IMR-90 (cell line): ENCODE results near the gene TCF12. TPM values are rescaled to one million over a fixed set of nuclear protein-coding genes. Genes with fewer than 3 reads are reported as not detected.

ENCODE experiments used
- ATAC-seq: fragments of 200-7000 bp; cut with Tn5 transposase; 2 replicates; pipeline ENCODE4 v1.9.1; 2020; ENCODE audit warnings: low read depth, mild to moderate bottlenecking, moderate library complexity
- BruUV-seq: library from RNA; stranded (reverse); fragments of 400-500 nt; replicated peaks from 2 replicates; lab custom pipeline; 2021; lab: Mats Ljungman, UMichigan
- CTCF ChIA-PET: fragments of 300-600 bp; formaldehyde crosslinking; extraction: SDS; loops from one replicate; lab custom pipeline; 2021; ENCODE audit warnings: antibody characterized with exemption; lab: Yijun Ruan, JAX
- POLR2A ChIA-PET: fragments of 300-600 bp; sonication (Branson Sonifier 250); formaldehyde crosslinking; loops from one replicate; lab custom pipeline; 2022; ENCODE audit warnings: antibody characterized with exemption; ENCODE audit not compliant: unreplicated experiment; lab: Charles Lee
- DNase-seq: peaks from one replicate; pipeline ENCODE4 v3.0.0; 2013
- H2AFZ ChIP-seq: replicated peaks from 2 replicates; pipeline ENCODE3; 2013; ENCODE audit warnings: low read length, mild to moderate bottlenecking; ENCODE audit not compliant: poor library complexity
- H2AK5ac ChIP-seq: 2 replicates; pipeline ENCODE4 v1.6.1; 2013; ENCODE audit warnings: low read depth, low read length, inconsistent platforms
- H2AK9ac ChIP-seq: replicated peaks from 2 replicates; pipeline ENCODE3; 2013; ENCODE audit warnings: mild to moderate bottlenecking, low read depth, low read length, moderate library complexity; ENCODE audit not compliant: poor library complexity
- H2BK120ac ChIP-seq: 2 replicates; pipeline ENCODE4 v1.6.1; 2013; ENCODE audit warnings: low read depth, low read length, inconsistent platforms
- H2BK15ac ChIP-seq: 3 replicates; pipeline ENCODE4 v1.6.1; 2013; ENCODE audit warnings: low read depth, low read length, inconsistent platforms
- H2BK20ac ChIP-seq: 2 replicates; pipeline ENCODE4 v1.6.1; 2013; ENCODE audit warnings: low read depth, mild to moderate bottlenecking, inconsistent platforms, low read length, moderate library complexity
- H2BK5ac ChIP-seq: 2 replicates; pipeline ENCODE4 v1.6.1; 2013; ENCODE audit warnings: mild to moderate bottlenecking, low read depth, low read length, inconsistent platforms; ENCODE audit not compliant: poor library complexity, severe bottlenecking
- H3K14ac ChIP-seq: replicated peaks from 2 replicates; pipeline ENCODE4 v1.6.1; 2013; ENCODE audit warnings: low read depth, low read length, inconsistent platforms
- H3K18ac ChIP-seq: 2 replicates; pipeline ENCODE4 v1.6.1; 2013; ENCODE audit warnings: low read depth, low read length, control low read depth
- H3K23ac ChIP-seq: 2 replicates; pipeline ENCODE4 v1.6.1; 2013; ENCODE audit warnings: low read depth, low read length, inconsistent platforms
- H3K27ac ChIP-seq: 2 replicates; pipeline ENCODE4 v1.5.1; 2013; ENCODE audit warnings: mild to moderate bottlenecking, control low read depth, low read length; ENCODE audit not compliant: insufficient read depth
- H3K27me3 ChIP-seq: 2 replicates; pipeline ENCODE4 v1.6.1; 2013; ENCODE audit warnings: low read length; ENCODE audit not compliant: control insufficient read depth, insufficient read depth
- H3K36me3 ChIP-seq: 2 replicates; pipeline ENCODE4 v1.6.1; 2013; ENCODE audit warnings: low read length, mixed read lengths; ENCODE audit not compliant: control insufficient read depth, insufficient read depth
- H3K4ac ChIP-seq: 2 replicates; pipeline ENCODE4 v1.6.1; 2013; ENCODE audit warnings: low read depth, low read length, inconsistent platforms
- H3K4me1 ChIP-seq: 2 replicates; pipeline ENCODE4 v1.6.1; 2013; ENCODE audit warnings: low read length, mixed read lengths; ENCODE audit not compliant: control insufficient read depth, insufficient read depth
- H3K4me2 ChIP-seq: 2 replicates; pipeline ENCODE4 v1.6.1; 2013; ENCODE audit warnings: low read depth, mild to moderate bottlenecking, control low read depth, low read length, moderate library complexity
- H3K4me3 ChIP-seq: 2 replicates; pipeline ENCODE4 v1.5.1; 2013; ENCODE audit warnings: low read depth, mild to moderate bottlenecking, control low read depth, low read length, moderate library complexity; ENCODE audit not compliant: insufficient read depth
- H3K56ac ChIP-seq: 2 replicates; pipeline ENCODE4 v1.6.1; 2013; ENCODE audit warnings: low read length, inconsistent platforms; ENCODE audit not compliant: insufficient read depth; ENCODE audit errors: extremely low read depth
- H3K79me1 ChIP-seq, 2 experiments: 2 replicates each; pipeline ENCODE4 v1.6.1; 2013; ENCODE audit warnings: low read length in 2 of 2, inconsistent platforms in 1 of 2, low read depth in 1 of 2
- H3K9ac ChIP-seq: 2 replicates; pipeline ENCODE4 v1.6.1; 2013; ENCODE audit warnings: low read depth, low read length, control low read depth
- H3K9me1 ChIP-seq: 2 replicates; pipeline ENCODE4 v1.6.1; 2013; ENCODE audit warnings: low read length, inconsistent platforms; ENCODE audit not compliant: insufficient read depth
- H3K9me3 ChIP-seq: 2 replicates; pipeline ENCODE4 v1.6.1; 2013; ENCODE audit warnings: low read length; ENCODE audit not compliant: control insufficient read depth, insufficient read depth
- H4K20me1 ChIP-seq: 2 replicates; pipeline ENCODE4 v1.6.1; 2013; ENCODE audit warnings: low read length, inconsistent platforms; ENCODE audit not compliant: insufficient read depth
- H4K5ac ChIP-seq: 2 replicates; pipeline ENCODE4 v1.6.1; 2013; ENCODE audit warnings: mild to moderate bottlenecking, low read depth, low read length, control low read depth
- H4K8ac ChIP-seq, 2 experiments: 2 replicates each; pipeline ENCODE4 v1.6.1; 2013; ENCODE audit warnings: low read depth in 2 of 2, low read length in 2 of 2, control low read depth in 1 of 2, inconsistent platforms in 1 of 2
- H4K91ac ChIP-seq: 2 replicates; pipeline ENCODE4 v1.6.1; 2013; ENCODE audit warnings: low read depth, low read length, inconsistent platforms; ENCODE audit not compliant: insufficient read depth
- BHLHE40 ChIP-seq: fragments of 150-350 bp; IDR thresholded peaks from 2 replicates; pipeline ENCODE4 v1.6.1; 2016; ENCODE audit warnings: mild to moderate bottlenecking, low read depth, low read length
- CHD1 ChIP-seq: IDR thresholded peaks from 2 replicates; pipeline ENCODE4 v1.6.1; 2012; ENCODE audit warnings: low read depth, low read length, improper control_type of control experiment
- MAFK ChIP-seq: IDR thresholded peaks from 2 replicates; pipeline ENCODE4 v1.6.1; 2012; ENCODE audit warnings: low read depth, low read length, improper control_type of control experiment
- MAZ ChIP-seq: IDR thresholded peaks from 2 replicates; pipeline ENCODE4 v1.6.1; 2012; ENCODE audit warnings: low read depth, mild to moderate bottlenecking, low read length, improper control_type of control experiment, moderate library complexity, borderline replicate concordance
- MXI1 ChIP-seq: IDR thresholded peaks from 2 replicates; pipeline ENCODE4 v1.6.1; 2012; ENCODE audit warnings: low read depth, mild to moderate bottlenecking, low read length, moderate library complexity, borderline replicate concordance
- NFE2L2 ChIP-seq: fragments of 150-350 bp; IDR thresholded peaks from 2 replicates; pipeline ENCODE4 v1.6.1; 2016; ENCODE audit warnings: low read depth, mild to moderate bottlenecking, low read length
- WGBS, 2 experiments: methylation state at CpG; one replicate each; pipeline versions ENCODE4 v1.1.5 to v1.1.7; 2013; ENCODE audit warnings: missing lambda C conversion rate in 2 of 2; ENCODE audit not compliant: insufficient read length in 1 of 2; ENCODE audit errors: extremely low coverage in 2 of 2; 5-methylcytosine and 5-hydroxymethylcytosine counted together
- dilution Hi-C: fragments of 300-500 bp; cut with HindIII; formaldehyde crosslinking; loops from one replicate; pipeline ENCODE4 v1.14.3; 2018; ENCODE audit warnings: low sequenced_read_pairs; ENCODE audit not compliant: unreplicated experiment
- in situ Hi-C: fragments of 300-500 bp; cut with MboI; formaldehyde crosslinking; loops from 3 replicates; pipeline ENCODE4 v1.14.3; 2019; ENCODE audit warnings: low sequenced_read_pairs, inconsistent platforms, mixed read lengths
- intact Hi-C: fragments of 100-400 bp; cut with micrococcal nuclease; formaldehyde crosslinking; loops from 2 replicates; pipeline ENCODE4 v1.10.0; 2022
- polyA plus RNA-seq, 3 experiments: library from polyadenylated mRNA; depleted of rRNA; stranded (reverse); fragments of >200 nt; gene quantifications; 2 replicates each; pipeline ENCODE4 v1.2.3, GENCODE V29; 2012; ENCODE audit warnings: low replicate concordance in 1 of 3
- total RNA-seq: library from RNA; depleted of rRNA; stranded (reverse); fragments of >200 nt; gene quantifications from 2 replicates; pipeline ENCODE4 v1.2.3, GENCODE V29; 2012
- TF ChIP-seq, protein P1 (sequence below): conservative IDR thresholded peaks from 2 replicates; pipeline ENCODE4 v1.5.1; 2012; ENCODE audit warnings: mild to moderate bottlenecking, low read depth, low read length, improper control_type of control experiment
- TF ChIP-seq, protein P2 (sequence below): fragments of 150-350 bp; IDR thresholded peaks from 2 replicates; pipeline ENCODE4 v1.6.1; 2016; ENCODE audit warnings: low read depth, mild to moderate bottlenecking, low read length, moderate library complexity, borderline replicate concordance

Gene TCF12
- total and polyA plus RNA-seq, 2 of the 4 experiments (the other 2 are of a cell fraction), result 79.4 to 160 TPM

DNA sequence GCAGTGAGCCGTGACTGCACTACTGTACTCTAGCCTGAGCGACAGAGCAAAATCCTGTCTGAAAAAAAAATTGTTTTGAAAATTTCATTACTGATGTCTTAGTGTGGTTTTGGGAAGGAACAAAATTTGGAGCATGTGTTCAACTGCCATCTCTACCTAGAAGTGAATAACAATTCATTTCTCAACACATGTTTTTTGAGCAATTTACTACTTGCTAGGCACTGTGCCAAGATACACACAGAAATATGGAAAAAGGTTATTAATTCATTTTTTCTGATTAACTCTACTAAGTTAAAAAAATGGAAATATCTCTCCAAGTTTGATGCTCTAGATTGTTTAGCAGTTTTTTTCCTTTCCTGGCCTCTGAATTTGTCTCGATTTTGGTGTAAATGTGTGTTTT is 5.2 kb upstream of the TCF12 start:
- in situ Hi-C loops (loop anchor here (25.0 kb wide), 1 partner anchor 624 kb away; no protein-coding TSS in a partner anchor), intact Hi-C loops (no loop called here), dilution Hi-C loops (no loop called here)
- ChIA-PET POLR2A (no interaction called here), CTCF (no interaction called here)
- Histone ChIP-seq H3K23ac (no peak overlapping the region), H4K91ac (no peak overlapping the region), H2AK5ac (no peak overlapping the region), H4K8ac (no peak overlapping the region), H4K20me1 (no peaks in the 10 kb centered on the region), H4K5ac (no peak overlapping the region), H3K4me3 (no peak overlapping the region), H3K79me1 (peaks cover 5 to 14% of the 10 kb centered on the region in 2 experiments; a peak in 2 of 4 replicates), H3K14ac (no peak overlapping the region), H2BK120ac (no peak overlapping the region), H3K4me2 (no peak overlapping the region), H3K4ac (no peak overlapping the region), H3K27ac (no peak overlapping the region), H2AFZ (no peak overlapping the region), H3K9ac (no peak overlapping the region), H3K4me1 (0 out of 2 replicates have a peak, but pooled peaks cover 5% of the 10 kb centered on the region), H3K36me3 (no peaks in the 10 kb centered on the region), H3K27me3 (no peaks in the 10 kb centered on the region), H2BK5ac (no peak overlapping the region), H2BK15ac (no peak overlapping the region), H3K56ac (no peak overlapping the region), H2BK20ac (no peak overlapping the region), H3K9me3 (no peaks in the 10 kb centered on the region), H3K9me1 (no peaks in the 10 kb centered on the region), H2AK9ac (no peak overlapping the region), H3K18ac (no peak overlapping the region)
- BruUV-seq, result no TSS peak
- TF ChIP-seq, protein P1, sequence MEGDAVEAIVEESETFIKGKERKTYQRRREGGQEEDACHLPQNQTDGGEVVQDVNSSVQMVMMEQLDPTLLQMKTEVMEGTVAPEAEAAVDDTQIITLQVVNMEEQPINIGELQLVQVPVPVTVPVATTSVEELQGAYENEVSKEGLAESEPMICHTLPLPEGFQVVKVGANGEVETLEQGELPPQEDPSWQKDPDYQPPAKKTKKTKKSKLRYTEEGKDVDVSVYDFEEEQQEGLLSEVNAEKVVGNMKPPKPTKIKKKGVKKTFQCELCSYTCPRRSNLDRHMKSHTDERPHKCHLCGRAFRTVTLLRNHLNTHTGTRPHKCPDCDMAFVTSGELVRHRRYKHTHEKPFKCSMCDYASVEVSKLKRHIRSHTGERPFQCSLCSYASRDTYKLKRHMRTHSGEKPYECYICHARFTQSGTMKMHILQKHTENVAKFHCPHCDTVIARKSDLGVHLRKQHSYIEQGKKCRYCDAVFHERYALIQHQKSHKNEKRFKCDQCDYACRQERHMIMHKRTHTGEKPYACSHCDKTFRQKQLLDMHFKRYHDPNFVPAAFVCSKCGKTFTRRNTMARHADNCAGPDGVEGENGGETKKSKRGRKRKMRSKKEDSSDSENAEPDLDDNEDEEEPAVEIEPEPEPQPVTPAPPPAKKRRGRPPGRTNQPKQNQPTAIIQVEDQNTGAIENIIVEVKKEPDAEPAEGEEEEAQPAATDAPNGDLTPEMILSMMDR, result no peak
- TF ChIP-seq BHLHE40 (no peak), MXI1 (no peak), CHD1 (no peak), MAFK (no peak), NFE2L2 (no peak), MAZ (no peak)
- TF ChIP-seq, protein P2, sequence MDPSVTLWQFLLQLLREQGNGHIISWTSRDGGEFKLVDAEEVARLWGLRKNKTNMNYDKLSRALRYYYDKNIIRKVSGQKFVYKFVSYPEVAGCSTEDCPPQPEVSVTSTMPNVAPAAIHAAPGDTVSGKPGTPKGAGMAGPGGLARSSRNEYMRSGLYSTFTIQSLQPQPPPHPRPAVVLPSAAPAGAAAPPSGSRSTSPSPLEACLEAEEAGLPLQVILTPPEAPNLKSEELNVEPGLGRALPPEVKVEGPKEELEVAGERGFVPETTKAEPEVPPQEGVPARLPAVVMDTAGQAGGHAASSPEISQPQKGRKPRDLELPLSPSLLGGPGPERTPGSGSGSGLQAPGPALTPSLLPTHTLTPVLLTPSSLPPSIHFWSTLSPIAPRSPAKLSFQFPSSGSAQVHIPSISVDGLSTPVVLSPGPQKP, result no peak
- DNase-seq (no peak), ATAC-seq (no peak)
- no CpG with 5 or more reads among the region's 3 CpGs for WGBS, 2 experiments
